HG02870 (cell line): ENCODE results near the gene UBXN6.
A peak's percentile ranks its signal among the peaks of the same experiment; 100 is the strongest.

Experiments used
- ATAC-seq: cut with Tn5 transposase; IDR thresholded peaks from one replicate; pipeline ENCODE4 v1.9.1; 2021; ENCODE audit warnings: mild to moderate bottlenecking, moderate library complexity; ENCODE audit not compliant: unreplicated experiment

UBXN6 gene

GRCh38 chr19:4413588-4413987, 44.0 kb downstream of the UBXN6 start:
- ATAC-seq: no peak

GRCh38 chr19:4409123-4409933, 48.3 kb downstream of the UBXN6 start:
- no peak for ATAC-seq

GRCh38 chr19:4406626-4407025, 51.0 kb downstream of the UBXN6 start:
- no peak for ATAC-seq

- ATAC-seq: no peak
These were observed 51.6 kb downstream of the UBXN6 start for GRCh38 chr19:4405977-4406376.

GRCh38 chr19:4403005-4403761, 54.4 kb downstream of the UBXN6 start:
- ATAC-seq: no peak

GRCh38 chr19:4402171-4403004, 55.2 kb downstream of the UBXN6 start, which contains the start of gene CHAF1A:
Gene CHAF1A (plus strand): TSS chr19:4402640. CDS start chr19:4402763, 123 bp downstream.
- peak; percentile 86 for ATAC-seq

GRCh38 chr19:4401769-4402170, 55.8 kb downstream of the UBXN6 start:
- no peak for ATAC-seq

- peak; percentile 41 for ATAC-seq
These were observed 57.3 kb downstream of the UBXN6 start, which contains the start of gene SH3GL1 for GRCh38 chr19:4400135-4400936. Gene SH3GL1 (minus strand): TSS chr19:4400547. CDS start chr19:4400368, 179 bp downstream.

GRCh38 chr19:4399812-4400134, 57.8 kb downstream of the UBXN6 start:
- ATAC-seq: no peak

GRCh38 chr19:4396949-4397783, 60.4 kb downstream of the UBXN6 start:
- no peak for ATAC-seq
